NCI-H146 treated with DMSO at 0.1 percent for 48 hours (cell line): ENCODE data around the gene NOTCH4.
A peak's percentile ranks its signal among the peaks of the same experiment; 100 is the strongest.
"Not testable (repeated sequence)": the region's sequence is repeated elsewhere in the genome, so short reads cannot be mapped to it uniquely, and the experiment has no call there.

Experiments used
- DNase-seq: peaks from one replicate; lab custom pipeline; 2025; ENCODE audit not compliant: unreplicated experiment; lab: John Stamatoyannopoulos, UW

Gene NOTCH4

GRCh38 chr6:32223258-32224235, at the start of gene NOTCH4:
NOTCH4 (minus strand) TSS chr6:32224067; CDS start chr6:32223928, 139 bp downstream.
- no peak for DNase-seq

- no peak for DNase-seq
These were observed 47.6 kb upstream of the NOTCH4 start for GRCh38 chr6:32271429-32271828.

DNA sequence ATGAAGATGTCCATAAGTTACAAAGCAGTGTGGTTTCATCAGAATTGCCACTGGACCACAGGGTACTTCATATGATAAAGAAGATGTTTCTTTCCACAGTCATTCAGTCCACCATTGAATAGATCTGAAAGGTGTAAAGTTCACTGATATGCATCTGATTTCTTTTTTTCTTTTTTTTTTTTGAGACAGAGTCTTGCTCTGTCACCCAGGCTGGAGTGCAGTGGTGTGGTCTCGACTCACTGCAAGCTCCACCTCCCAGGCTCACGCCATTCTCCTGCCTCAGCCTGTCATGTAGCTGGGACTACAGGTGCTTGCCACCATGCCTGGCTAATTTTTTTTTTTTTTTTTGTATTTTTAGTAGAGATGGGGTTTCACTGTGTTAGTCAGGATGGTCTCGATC, 44.6 kb upstream of the NOTCH4 start:
- DNase-seq, result not testable (repeated sequence)

DNA sequence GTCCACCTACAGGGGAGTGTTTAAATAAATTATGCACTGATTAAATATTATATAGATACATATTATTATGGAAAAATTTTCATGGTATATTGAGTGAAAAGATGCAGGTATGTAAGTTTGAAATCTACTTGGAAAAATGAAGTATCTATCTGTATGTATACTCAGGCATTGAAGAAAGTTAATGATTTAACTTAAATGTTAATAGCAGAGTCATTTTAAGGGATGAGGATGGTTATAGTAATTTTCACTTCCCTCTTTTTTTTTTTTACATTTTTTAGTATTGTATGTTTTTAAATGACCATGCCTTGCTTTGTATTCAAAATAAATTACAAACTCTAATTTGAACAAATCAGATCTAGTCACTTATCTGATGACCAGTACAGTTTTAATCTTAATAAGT, 43.2 kb upstream of the NOTCH4 start:
- DNase-seq, result no peak

- not testable (repeated sequence) for DNase-seq
These were observed 33.4 kb upstream of the NOTCH4 start for GRCh38 chr6:32257262-32257661.

- no peak for DNase-seq
These were observed 31.6 kb upstream of the NOTCH4 start for GRCh38 chr6:32255199-32256153.

- no peak for DNase-seq
These were observed 30.9 kb upstream of the NOTCH4 start for GRCh38 chr6:32254761-32255198.

DNA sequence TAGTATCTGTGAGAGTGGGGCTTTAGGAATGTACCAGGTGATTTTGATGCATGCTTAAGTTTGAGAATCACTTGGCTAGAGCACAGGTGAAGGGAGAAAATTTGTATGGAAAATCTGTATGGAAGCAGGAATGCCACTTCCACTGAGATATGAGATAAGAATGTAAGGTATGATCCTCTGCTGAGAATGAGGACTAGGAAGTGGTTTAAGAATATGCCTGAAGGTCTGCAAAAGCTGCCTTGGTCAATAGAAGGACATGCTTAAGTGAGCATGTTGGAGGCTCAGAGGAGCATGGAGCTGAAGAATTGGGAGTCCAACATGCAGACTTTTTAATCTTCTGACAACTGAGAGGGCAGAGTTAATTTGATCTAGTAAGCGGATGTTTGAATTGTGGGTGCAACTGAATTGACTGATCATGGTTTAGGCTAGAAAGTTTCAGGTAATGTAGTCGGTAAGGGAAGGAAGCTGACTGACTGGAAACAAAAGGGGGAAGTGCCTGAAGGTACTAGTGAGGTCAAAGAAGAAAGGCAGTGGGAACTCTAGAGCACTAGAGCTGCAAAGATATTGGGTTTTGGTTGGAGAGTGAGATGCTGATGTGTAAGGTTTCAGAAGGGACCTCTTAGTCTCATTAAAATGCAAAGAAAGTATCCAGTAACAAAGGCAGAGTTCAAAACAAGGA, 28.6 kb upstream of the NOTCH4 start:
- no peak for DNase-seq

DNA sequence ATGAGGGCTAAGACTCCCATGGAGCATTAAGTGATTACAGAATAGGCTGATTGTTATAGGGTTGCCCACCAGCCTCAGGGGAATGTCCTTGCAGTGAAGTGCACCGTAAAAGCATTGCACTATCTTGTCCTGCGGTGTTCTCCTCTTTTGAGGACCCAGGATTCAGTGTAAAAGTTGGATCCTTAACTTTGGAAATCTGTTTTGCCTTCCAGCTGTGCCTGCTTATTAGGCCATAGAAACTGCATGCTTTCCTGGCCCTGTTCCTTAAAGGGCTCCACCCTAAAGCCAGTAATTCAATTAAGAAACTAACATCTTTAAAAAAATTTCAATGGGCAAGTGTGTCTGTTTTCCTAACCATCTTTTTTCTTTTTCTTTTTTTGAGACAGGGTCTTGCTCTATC, 25.4 kb upstream of the NOTCH4 start:
- DNase-seq, result no peak

DNA sequence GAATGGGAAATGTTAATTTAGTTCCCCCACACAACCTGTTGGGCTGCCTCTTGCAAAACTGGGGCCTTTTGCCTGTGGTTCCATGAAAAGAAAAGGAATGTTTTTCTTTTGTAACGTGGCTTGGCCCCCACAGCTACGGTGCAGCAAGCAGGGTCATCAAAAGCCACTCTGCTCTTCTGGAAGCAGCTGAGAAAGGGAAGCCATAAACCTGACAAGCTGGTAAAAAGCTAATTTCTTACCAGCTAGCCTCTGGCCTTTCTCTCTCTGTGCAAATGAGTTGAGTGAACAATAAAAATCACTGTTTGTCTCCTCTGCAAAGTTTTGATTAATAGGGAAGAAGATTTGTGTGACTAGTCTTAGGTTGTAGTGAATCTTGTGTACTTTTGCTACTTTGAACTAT, 23.5 kb upstream of the NOTCH4 start:
- DNase-seq, result no peak

GRCh38 chr6:32244946-32245398, 21.1 kb upstream of the NOTCH4 start:
- peak; percentile 7 for DNase-seq

- no peak for DNase-seq
These were observed 20.4 kb upstream of the NOTCH4 start for GRCh38 chr6:32244270-32244669.

DNA sequence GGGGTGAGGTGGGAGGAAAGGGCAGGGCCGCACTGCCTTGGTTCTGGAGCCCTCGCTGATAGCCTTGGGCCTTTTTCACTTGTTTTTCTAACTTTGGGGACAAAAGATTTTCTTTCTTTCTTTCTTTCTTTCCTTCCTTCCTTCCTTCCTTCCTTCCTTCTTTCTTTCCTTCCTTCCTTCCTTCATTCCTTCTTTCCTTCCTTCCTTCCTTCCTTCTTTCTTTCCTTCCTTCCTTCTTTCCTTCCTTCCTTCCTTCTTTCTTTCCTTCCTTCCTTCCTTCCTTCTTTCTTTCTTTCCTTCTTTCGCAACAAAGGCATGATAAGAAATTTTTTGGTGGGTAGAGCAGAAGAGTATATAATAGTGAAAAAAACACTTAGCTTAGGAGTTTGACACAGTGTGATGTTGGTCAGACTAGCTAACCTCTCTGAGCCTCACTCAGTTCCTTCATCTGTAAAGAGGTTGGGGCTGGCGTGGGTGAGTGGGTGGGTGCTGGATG, 18.5 kb upstream of the NOTCH4 start:
- DNase-seq, result not testable (repeated sequence)

GRCh38 chr6:32240686-32241085, 16.8 kb upstream of the NOTCH4 start:
- DNase-seq, result no peak

- DNase-seq, result no peak
These were observed 15.6 kb upstream of the NOTCH4 start for GRCh38 chr6:32239462-32239861.

DNA sequence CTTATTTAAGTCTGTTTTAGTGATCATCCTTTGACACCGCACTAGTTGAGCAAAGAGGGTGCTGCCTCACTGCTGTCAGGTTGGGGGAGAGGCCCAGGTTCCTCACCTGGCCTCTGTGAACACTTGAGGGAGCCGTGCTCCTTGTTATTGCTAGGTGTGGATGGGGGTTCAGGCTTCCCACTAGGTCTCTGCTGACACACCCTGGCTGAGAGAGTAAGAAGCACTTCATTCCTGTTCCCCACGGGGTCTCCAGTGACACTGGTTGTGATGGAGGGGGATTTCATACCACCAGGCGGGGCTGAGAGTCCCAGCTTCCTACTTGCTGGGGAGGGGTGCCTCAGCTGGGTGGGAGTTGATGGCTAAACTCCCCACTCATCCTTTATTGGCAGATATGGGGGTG, 11.1 kb upstream of the NOTCH4 start:
- no peak for DNase-seq

GRCh38 chr6:32226434-32226833, 2.6 kb upstream of the NOTCH4 start:
- no peak for DNase-seq

DNA sequence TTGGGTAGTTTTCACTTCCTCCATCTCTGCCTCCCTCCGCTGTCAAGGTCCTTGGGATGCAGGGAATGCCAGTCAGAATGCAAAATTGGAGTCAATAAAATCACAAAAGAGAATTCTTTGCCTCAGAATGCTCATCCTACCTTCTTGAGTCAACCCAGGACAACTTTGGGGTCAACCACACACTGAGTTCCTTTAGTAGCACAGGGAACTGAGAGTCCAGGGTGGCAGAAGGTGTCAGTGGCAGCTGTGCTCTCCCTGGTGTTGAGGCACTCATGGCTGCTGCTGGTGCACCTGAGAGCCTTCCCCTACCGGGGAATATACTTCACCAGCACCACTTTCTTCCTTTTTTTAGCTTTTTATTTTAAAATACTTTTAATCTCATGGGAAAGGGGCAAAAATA, 829 bp upstream of the NOTCH4 start:
- no peak for DNase-seq

DNA sequence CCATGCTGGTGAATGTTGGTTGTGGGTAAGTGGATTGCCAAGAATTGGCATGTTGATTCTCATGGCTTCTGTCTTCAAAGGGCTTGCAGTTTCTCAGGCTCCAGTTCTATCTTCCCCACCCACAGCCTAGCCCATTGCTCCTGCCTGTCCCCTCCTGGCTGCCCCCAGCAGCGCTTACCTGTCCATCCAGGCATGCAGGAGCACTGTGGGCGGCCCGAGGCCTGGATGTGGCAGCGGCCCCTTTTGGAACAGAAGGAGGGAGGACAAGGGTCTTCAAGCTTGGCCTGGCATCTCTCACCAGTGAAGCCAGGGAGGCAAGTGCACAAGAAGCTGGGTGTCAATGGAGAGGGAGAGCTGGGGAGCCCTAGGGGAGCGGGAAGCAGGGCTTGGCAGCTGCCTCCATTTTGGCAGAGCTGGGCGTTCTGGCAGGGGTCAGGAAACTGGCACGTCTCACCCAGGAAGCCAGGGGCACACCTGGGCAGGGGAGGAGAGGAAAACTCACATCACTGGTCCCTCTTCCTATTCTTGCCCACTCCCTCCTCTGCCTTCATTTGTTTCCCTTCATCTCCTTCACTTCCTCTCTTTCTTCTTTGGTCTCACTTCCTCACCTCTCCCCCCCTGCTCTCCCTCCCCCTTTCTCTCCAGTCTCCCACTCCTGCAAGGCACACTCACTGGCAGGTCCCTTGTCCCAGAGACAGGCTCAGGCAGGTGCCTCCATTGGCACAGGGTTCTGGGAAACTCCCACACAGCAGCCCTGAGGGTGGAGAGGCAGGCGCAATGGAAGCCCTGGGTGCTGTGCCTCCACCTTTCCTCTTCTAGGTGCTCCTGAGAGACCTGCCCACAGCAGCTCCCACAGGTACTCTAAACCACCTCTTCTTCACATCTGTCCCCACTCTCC, 1.3 kb downstream of the NOTCH4 start:
- no peak for DNase-seq

GRCh38 chr6:32220021-32220420, 3.8 kb downstream of the NOTCH4 start:
- DNase-seq, result no peak
